ENCODE results near the gene ALKBH2.
"Not testable (repeated sequence)": the region's sequence is repeated elsewhere in the genome, so short reads cannot be mapped to it uniquely, and the experiment has no call there.

ALKBH2 gene

DNA sequence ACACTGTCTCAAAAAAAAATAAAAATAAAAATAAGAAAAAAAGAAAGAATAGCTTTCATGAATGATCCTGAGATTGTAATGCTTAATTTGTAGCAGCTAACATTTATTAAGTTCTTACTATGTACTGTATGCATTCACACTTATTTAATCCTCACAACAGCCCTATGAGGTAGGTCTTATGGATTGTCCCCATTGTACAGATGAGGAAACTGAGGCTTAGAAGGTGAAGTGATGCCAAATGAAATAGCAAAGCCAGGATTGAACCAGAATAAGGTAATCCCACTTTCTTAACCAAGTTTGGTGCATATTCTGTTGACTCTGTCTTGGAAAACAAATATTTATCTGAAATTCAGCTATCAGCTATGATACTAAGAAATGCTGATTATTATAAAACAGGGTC, 38.8 kb downstream of the ALKBH2 start:
- Histone ChIP-seq H4K20me1 (no peaks in the 10 kb centered on the region), H3K9ac (no peak overlapping the region), H3K27me3 (no peaks in the 10 kb centered on the region), H3K4me1 (peaks cover 20% of the 10 kb centered on the region), H3K27ac (no peak overlapping the region), H3K36me3 (peaks cover 20% of the 10 kb centered on the region), H3K9me3 (no peaks in the 10 kb centered on the region), H3K4me2 (no peak overlapping the region; the same call in 1 of the 2 replicates), H3K4me3 (no peak overlapping the region)
- TF ChIP-seq Cebpa-rat (IDR thresholded peaks at IDR 0.05): no peak

DNA sequence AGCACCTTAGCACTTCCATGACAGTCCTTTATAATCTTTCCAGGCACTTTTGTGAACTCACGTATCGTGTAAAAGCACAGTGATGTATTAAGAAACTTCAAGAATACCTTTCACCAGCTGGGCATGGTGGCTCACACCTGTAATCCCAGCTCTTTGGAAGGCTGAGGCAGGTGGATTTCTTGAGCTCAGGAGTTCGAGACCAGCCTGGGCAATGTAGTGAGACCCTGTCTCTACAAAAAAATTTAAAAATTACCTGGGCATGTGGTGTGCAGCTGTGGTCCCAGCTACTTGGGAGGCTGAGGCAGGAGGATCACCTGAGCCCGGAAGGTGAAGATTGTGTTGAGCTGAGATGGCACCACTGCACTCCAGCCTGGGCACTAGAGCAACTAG, 39.2 kb downstream of the ALKBH2 start:
- peaks cover 16% of the 10 kb centered on the region for H3K36me3 ChIP-seq

GRCh38 chr12:109053382-109054123, 39.7 kb downstream of the ALKBH2 start:
- TF ChIP-seq Cebpa-rat (IDR thresholded peaks at IDR 0.05): no peak

More for the DNA sequence above, 39.2 kb downstream of the ALKBH2 start:
- Histone ChIP-seq H3K9ac (peak overlapping the region; percentile 89), H3K4me2 (peak overlapping the region; percentile 99), H3K4me3 (peak overlapping the region; percentile 95), H3K4me1 (peaks cover 20% of the 10 kb centered on the region)
- H3K27me3 ChIP-seq, H3K9me3 ChIP-seq, H4K20me1 ChIP-seq, H3K27ac ChIP-seq: not testable (repeated sequence)

DNA sequence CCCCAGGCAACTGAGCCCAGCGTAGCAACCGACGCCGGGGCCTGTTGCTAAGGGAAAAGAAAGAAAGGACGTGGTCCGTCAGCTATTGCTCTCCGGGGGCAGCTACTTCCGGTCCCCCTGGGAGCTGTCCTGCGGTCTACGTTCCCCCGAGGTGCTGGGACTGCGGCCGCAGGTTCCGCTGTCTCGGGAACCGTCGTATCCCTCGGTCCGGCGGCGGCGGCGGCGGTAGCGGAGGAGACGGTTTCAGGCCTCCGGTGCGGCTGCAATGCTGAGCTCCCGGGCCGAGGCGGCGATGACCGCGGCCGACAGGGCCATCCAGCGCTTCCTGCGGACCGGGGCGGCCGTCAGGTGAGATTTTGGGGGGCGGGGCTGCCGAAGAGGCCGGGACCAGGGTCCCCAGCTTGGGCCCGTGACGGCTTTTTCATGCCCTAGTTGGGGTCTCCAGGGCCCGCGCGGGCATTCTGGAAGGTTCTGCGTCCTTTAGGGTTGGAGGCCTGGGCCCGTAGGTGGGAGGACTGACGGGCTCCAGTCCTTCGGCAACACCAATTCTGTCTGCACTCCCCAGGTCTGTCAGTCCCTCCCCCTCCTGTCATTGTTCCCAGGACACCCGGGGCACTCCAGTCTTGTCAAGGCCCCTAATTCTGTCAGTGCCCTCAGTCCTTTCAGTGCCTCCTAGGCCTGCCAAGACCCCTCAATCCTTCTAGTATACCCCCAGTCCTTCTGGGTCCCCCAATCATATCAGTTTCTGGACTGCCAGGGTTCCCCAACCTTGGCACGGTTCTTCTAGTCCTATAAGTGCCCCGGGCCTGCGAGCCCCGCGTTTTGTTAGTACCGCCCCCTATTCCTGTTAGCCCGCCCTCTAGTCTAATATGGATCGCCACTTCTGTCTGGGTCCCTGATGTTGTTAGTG, 40.6 kb downstream of the ALKBH2 start, which contains the start of gene USP30:
USP30 (plus strand) TSS at position 163 of the 910 bp plus-strand sequence; CDS start at position 266, 103 bp downstream.
- Histone ChIP-seq H3K9ac (peak within 1 kb of the TSS; percentile 89), H3K27ac (peak within 1 kb of the TSS; percentile 85)
- no peak for TF ChIP-seq Cebpa-rat (IDR thresholded peaks at IDR 0.05)

More at GRCh38 chr12:109053382-109054123, 39.7 kb downstream of the ALKBH2 start:
- Histone ChIP-seq H3K27ac (peak overlapping the region; percentile 85; the same call in 1 of the 2 replicates), H3K9me3 (no peaks in the 10 kb centered on the region), H4K20me1 (no peaks in the 10 kb centered on the region), H3K4me3 (peak overlapping the region; percentile 95), H3K27me3 (no peaks in the 10 kb centered on the region), H3K9ac (peak overlapping the region; percentile 89), H3K36me3 (peaks cover 11% of the 10 kb centered on the region), H3K4me2 (peak overlapping the region; percentile 99), H3K4me1 (peaks cover 20% of the 10 kb centered on the region)

DNA sequence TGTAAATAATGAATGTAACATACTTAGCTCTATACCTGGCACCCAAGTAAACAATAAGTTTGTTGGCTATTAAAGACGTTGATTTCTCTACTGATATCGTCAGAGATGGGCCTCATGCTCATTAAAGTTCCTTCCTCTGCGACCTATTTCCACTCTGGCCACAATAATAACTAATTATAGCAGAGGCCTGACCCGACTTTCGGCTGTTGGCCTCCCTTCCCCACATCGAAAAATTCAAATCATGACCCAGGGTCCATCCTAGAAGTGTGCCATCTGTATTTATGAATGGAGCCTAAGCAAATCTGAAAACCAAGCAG, 41.2 kb downstream of the ALKBH2 start:
- H3K36me3 ChIP-seq: no peaks in the 10 kb centered on the region
- no peaks in the 10 kb centered on the region for H4K20me1 ChIP-seq
- no peaks in the 10 kb centered on the region for H3K27me3 ChIP-seq
- 0 out of 2 replicates have a peak overlapping the region, but pooled peaks have one; percentile 89 for H3K9ac ChIP-seq
- H3K9me3 ChIP-seq: no peaks in the 10 kb centered on the region
- no peak overlapping the region for H3K27ac ChIP-seq
- H3K4me2 ChIP-seq: peak overlapping the region; percentile 99
- peaks cover 20% of the 10 kb centered on the region for H3K4me1 ChIP-seq
- peak overlapping the region; percentile 95 for H3K4me3 ChIP-seq
- no peak for TF ChIP-seq Cebpa-rat (IDR thresholded peaks at IDR 0.05)

More for the DNA sequence above, 40.6 kb downstream of the ALKBH2 start, which contains the start of gene USP30:
- H3K36me3 ChIP-seq: peaks cover 3% of the 10 kb centered on the region
- no peaks in the 10 kb centered on the region for H3K27me3 ChIP-seq
- peak within 1 kb of the TSS; percentile 95 for H3K4me3 ChIP-seq
- peaks cover 20% of the 10 kb centered on the region for H3K4me1 ChIP-seq
- H3K9me3 ChIP-seq: no peaks in the 10 kb centered on the region
- peak within 1 kb of the TSS; percentile 99 for H3K4me2 ChIP-seq
- no peaks in the 10 kb centered on the region for H4K20me1 ChIP-seq

GRCh38 chr12:109049794-109050193, 43.5 kb downstream of the ALKBH2 start:
- H3K27me3 ChIP-seq: not testable (repeated sequence)

DNA sequence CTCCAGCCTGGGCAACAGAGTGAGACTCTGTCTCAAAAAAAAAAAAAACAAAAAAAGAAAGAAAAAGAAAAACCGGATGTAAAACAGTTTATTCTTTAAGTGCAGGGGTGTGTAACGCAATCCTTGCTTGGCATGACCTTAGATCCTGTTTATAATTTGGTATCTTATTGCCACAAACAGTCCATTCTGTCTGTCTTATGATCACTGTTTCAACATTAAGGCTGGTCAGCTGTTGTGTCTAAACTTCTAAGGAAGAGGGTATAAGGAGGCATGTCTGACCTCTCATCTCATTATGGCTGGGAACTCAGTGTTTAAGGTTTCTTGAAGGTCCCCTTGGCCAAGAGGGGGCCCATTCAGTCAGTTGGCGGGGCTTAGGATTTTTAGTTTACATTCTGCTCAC, 44.6 kb downstream of the ALKBH2 start:
- not testable (repeated sequence) for H4K20me1 ChIP-seq, H3K4me2 ChIP-seq, H3K4me3 ChIP-seq, H3K36me3 ChIP-seq, H3K9me3 ChIP-seq, H3K27ac ChIP-seq, H3K9ac ChIP-seq, H3K27me3 ChIP-seq
- peaks cover 12% of the 10 kb centered on the region for H3K4me1 ChIP-seq

More at GRCh38 chr12:109049794-109050193, 43.5 kb downstream of the ALKBH2 start:
- H3K4me3 ChIP-seq, H4K20me1 ChIP-seq, H3K9ac ChIP-seq, H3K9me3 ChIP-seq, H3K36me3 ChIP-seq, H3K4me2 ChIP-seq, H3K27ac ChIP-seq: not testable (repeated sequence)
- peaks cover 20% of the 10 kb centered on the region for H3K4me1 ChIP-seq

DNA sequence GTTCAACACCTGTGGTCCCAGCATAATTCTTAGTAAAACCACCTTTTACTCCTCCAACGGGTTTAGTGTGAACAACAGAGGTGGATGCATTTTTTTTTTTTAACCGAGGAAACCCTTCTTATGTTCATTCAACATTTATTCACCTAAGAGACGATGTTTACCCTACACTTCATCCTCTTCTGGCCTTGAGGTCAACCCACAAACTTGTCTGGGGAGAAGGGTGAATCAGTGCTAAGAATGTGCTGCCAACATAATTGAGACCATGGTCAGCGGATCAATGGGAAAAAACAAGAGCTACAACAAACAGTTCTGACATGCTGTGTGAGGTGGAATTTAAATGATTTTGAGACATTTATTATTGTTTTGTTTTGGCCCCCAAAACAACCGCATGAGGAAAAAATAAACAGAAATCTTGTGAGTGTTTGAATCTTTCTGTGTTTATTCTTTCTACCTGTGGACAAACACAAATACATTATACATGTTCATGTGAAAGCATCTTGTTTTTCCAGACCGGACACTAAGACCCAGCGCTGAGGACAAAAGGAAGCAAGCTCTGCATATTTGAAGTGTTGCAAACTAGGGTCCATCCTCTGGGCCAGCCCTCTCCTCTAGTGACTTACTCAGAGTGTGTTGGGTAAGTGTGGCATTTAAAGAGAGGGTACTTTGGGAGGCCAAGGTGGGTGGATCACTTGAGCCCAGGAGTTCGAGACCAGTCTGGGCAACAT, 46.0 kb downstream of the ALKBH2 start:
- no peaks in the 10 kb centered on the region for H3K27me3 ChIP-seq

GRCh38 chr12:109044241-109044640, 49.0 kb downstream of the ALKBH2 start:
- no peak for TF ChIP-seq Cebpa-rat (IDR thresholded peaks at IDR 0.05)
- Histone ChIP-seq H3K4me1 (no peaks in the 10 kb centered on the region), H3K27ac (no peak overlapping the region), H3K9me3 (peaks cover 7% of the 10 kb centered on the region), H3K36me3 (no peaks in the 10 kb centered on the region), H3K27me3 (no peaks in the 10 kb centered on the region), H3K9ac (no peak overlapping the region), H4K20me1 (no peaks in the 10 kb centered on the region), H3K4me3 (no peak overlapping the region), H3K4me2 (no peak overlapping the region)

More for the DNA sequence above, 46.0 kb downstream of the ALKBH2 start:
- Histone ChIP-seq H3K4me3 (no peak overlapping the region), H3K27ac (no peak overlapping the region), H3K9ac (no peak overlapping the region), H3K36me3 (no peaks in the 10 kb centered on the region), H3K4me1 (peaks cover 6% of the 10 kb centered on the region; the same call in 1 of the 2 replicates), H3K4me2 (no peak overlapping the region), H4K20me1 (no peaks in the 10 kb centered on the region), H3K9me3 (no peaks in the 10 kb centered on the region)
- no peak for TF ChIP-seq Cebpa-rat (IDR thresholded peaks at IDR 0.05)

Data from BLaER1 (cell line).